HL-60 (cell line): Measurements from ENCODE around the gene CPN2.
A peak's percentile ranks its signal among the peaks of the same experiment; 100 is the strongest.

Experiments
- DNase-seq, 2 experiments: peaks; one replicate each; pipeline ENCODE4 v3.0.0-alpha.2; 2010 to 2020; ENCODE audit warnings: low read depth in 1 of 2, low spot score in 1 of 2
- H3K27ac ChIP-seq: fragments of 250-450 bp; sonication (Bioruptor Pico); replicated peaks from 2 replicates; pipeline ENCODE4 v1.5.1; 2020; ENCODE audit warnings: mild to moderate bottlenecking, moderate library complexity
- H3K27me3 ChIP-seq: fragments of 250-450 bp; sonication (Bioruptor Pico); 2 replicates; pipeline ENCODE4 v1.5.1; 2021; ENCODE audit warnings: mild to moderate bottlenecking, moderate library complexity; ENCODE audit not compliant: insufficient read depth, poor library complexity, severe bottlenecking
- H3K4me3 ChIP-seq: replicated peaks from 2 replicates; pipeline ENCODE4 v1.5.1; 2011; ENCODE audit warnings: mild to moderate bottlenecking, control low read depth, low read length; ENCODE audit not compliant: insufficient read depth
- CTCF ChIP-seq: IDR thresholded peaks from one replicate; pipeline ENCODE4 v1.5.1; 2011; ENCODE audit warnings: low read length, control low read depth, inconsistent platforms; ENCODE audit not compliant: insufficient read depth
- GABPA ChIP-seq: IDR thresholded peaks from 2 replicates; pipeline ENCODE4 v1.6.1; 2012; ENCODE audit warnings: low read depth
- POLR2AphosphoS5 ChIP-seq: IDR thresholded peaks from 2 replicates; pipeline ENCODE4 v1.6.1; 2012; ENCODE audit warnings: low read depth
- REST ChIP-seq: IDR thresholded peaks from 2 replicates; pipeline ENCODE4 v1.6.1; 2012; ENCODE audit warnings: low read depth; ENCODE audit not compliant: insufficient replicate concordance
- SPI1 ChIP-seq: IDR thresholded peaks from 2 replicates; pipeline ENCODE4 v1.6.1; 2012; ENCODE audit warnings: low read depth, mild to moderate bottlenecking, borderline replicate concordance

The CPN2 gene

DNA sequence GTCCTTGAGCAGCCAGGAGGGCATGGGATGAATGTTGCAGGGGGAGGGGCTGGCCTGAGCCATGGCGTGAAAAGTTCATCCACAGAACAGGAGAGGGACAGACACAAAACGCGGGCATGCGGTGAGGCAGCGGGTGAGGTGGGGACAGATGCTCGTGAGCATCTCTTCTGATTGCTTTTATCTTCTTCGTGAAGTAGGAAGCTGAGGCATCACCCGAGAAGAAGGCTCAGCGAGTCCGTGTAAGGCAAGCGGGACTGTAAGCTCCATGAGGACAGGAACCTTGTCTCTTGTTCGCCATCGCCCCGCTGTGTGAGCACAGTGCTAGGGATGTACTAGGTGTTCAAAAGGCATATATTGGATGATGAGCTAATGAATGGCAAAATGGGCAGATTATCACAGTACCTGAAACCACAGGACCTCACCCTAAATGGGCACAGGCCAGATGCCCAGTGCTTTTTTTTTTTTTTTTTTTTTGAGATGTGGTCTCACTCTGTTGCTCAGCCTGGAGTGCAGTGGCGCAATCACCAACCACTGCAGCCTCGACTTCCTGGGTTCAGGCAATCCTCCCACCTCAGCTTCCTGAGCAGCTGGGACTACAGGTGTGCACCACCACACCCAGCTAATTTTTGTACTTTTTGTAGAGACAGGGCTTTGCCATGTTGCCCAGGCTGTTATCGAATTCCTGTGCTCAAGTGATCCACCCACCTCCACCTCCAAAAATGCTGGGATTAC lies 46.8 kb downstream of the CPN2 start:
- DNase-seq: peak in 1 of 2 experiments; percentile 40
- H3K27ac ChIP-seq: no peak overlapping the region
- TF ChIP-seq POLR2AphosphoS5: peak; percentile 32; the same call in 1 of the 2 replicates
- no peak for TF ChIP-seq SPI1
- H3K4me3 ChIP-seq: no peak overlapping the region
- no peaks in the 10 kb centered on the region for H3K27me3 ChIP-seq

GRCh38 chr3:194303749-194304148 lies 47.4 kb downstream of the CPN2 start:
- TF ChIP-seq GABPA (no peak), CTCF (no peak), REST (no peak), POLR2AphosphoS5 (no peak), SPI1 (no peak)
- Histone ChIP-seq H3K27ac (no peak overlapping the region), H3K4me3 (no peak overlapping the region), H3K27me3 (no peaks in the 10 kb centered on the region)
- no peak for DNase-seq

DNA sequence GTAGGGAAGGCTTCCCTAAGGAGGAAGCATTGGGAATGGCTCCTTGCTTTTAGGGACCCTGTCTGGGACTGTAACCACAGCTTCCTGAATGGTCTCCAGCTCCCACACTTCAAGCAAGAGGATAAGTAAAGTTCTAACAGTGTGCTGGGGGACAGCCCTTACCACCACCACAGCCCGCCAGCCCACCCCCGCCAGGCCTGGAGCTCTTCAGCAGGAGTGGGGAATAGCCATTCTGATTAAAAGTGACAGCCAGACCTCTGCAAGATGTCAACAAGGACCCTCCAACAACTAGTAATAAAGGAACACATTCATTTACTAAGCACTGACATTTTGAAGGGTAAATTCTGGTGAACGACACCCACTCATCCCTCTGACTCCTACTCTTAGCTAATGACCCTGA lies 49.4 kb downstream of the CPN2 start:
- Histone ChIP-seq H3K4me3 (no peak overlapping the region), H3K27ac (no peak overlapping the region), H3K27me3 (no peaks in the 10 kb centered on the region)
- no peak for DNase-seq
- TF ChIP-seq POLR2AphosphoS5: no peak
- no peak for TF ChIP-seq GABPA
- no peak for TF ChIP-seq SPI1
- no peak for TF ChIP-seq CTCF
- no peak for TF ChIP-seq REST

GRCh38 chr3:194300936-194301335 lies 50.2 kb downstream of the CPN2 start:
- no peak overlapping the region for H3K4me3 ChIP-seq
- TF ChIP-seq SPI1 (no peak), GABPA (no peak), CTCF (no peak), POLR2AphosphoS5 (no peak), REST (no peak)
- H3K27ac ChIP-seq: no peak overlapping the region
- DNase-seq: no peak
- H3K27me3 ChIP-seq: no peaks in the 10 kb centered on the region
